ENCODE measurements around the gene NDUFB1. TPM values are rescaled to one million over a fixed set of nuclear protein-coding genes. Genes with fewer than 3 reads are reported as not detected.

Gene NDUFB1
- total and polyA plus RNA-seq, 2 of the 13 experiments (the other 11 are each of a cell fraction or from before 2014, with no cell fraction given) = 181 to 281 TPM

DNA sequence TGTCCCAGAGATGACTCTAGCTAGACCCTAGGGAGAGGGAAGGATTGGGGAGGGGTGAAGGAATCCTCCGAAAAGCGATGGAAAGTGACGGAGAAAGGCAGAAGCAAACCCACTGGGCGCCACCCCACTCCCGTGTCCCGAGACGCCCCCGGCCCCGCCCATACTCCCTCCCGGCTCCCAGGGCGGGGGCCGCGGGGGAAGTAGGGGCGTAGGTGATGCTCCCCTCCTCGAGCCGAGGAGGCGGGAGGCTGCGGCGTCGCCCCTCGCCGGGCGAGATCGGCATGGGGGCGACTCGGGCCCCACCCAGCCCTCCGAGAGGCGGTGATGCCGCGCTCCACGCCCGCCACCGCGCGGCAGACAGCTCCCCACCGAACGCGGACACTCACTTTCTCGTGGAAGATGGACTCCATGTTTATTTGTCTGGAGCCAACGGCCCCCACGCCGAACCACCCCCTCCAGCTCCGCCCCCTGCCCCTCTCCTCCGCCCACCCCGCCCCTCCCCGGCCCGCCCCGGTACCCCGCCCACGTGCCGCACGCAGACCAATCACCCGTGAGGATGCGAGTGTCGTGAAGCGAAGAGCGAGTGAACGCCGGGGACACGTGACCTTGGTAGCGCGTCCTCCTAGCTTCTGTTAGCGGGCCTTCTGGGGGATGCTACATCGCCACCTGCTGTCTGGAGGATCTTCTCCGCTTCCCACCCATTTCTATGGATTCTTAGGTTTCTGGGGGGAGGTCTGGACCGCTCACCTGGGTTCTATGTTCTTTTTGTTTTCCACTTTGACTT is 15.2 kb downstream of the NDUFB1 start, which contains the start of gene ATXN3 (continued):
- TF ChIP-seq, protein P1, sequence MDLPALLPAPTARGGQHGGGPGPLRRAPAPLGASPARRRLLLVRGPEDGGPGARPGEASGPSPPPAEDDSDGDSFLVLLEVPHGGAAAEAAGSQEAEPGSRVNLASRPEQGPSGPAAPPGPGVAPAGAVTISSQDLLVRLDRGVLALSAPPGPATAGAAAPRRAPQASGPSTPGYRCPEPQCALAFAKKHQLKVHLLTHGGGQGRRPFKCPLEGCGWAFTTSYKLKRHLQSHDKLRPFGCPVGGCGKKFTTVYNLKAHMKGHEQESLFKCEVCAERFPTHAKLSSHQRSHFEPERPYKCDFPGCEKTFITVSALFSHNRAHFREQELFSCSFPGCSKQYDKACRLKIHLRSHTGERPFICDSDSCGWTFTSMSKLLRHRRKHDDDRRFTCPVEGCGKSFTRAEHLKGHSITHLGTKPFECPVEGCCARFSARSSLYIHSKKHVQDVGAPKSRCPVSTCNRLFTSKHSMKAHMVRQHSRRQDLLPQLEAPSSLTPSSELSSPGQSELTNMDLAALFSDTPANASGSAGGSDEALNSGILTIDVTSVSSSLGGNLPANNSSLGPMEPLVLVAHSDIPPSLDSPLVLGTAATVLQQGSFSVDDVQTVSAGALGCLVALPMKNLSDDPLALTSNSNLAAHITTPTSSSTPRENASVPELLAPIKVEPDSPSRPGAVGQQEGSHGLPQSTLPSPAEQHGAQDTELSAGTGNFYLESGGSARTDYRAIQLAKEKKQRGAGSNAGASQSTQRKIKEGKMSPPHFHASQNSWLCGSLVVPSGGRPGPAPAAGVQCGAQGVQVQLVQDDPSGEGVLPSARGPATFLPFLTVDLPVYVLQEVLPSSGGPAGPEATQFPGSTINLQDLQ (CRISPR knock-in tag; IDR thresholded peaks at IDR 0.05) = no peak
- TF ChIP-seq ZNF180 (CRISPR knock-in tag; IDR thresholded peaks at IDR 0.05; ENCODE audit: borderline replicate concordance, low read depth) (no peak), ZFP36L1 (CRISPR knock-in tag; IDR thresholded peaks at IDR 0.05) (no peak), PATZ1 (CRISPR knock-in tag; IDR thresholded peaks at IDR 0.05) (peak; percentile 95), ZNF160 (CRISPR knock-in tag; IDR thresholded peaks at IDR 0.05) (no peak), SP5 (CRISPR knock-in tag; IDR thresholded peaks at IDR 0.05; ENCODE audit: borderline replicate concordance, low read depth) (peak; percentile 76; the same call in 1 of the 2 replicates), ISL2 (CRISPR knock-in tag; IDR thresholded peaks at IDR 0.05) (no peak; the same call in 1 of the 2 replicates), ZFP37 (CRISPR knock-in tag; IDR thresholded peaks at IDR 0.05; ENCODE audit: borderline replicate concordance) (0 out of 2 replicates have a peak, but pooled peaks have one; percentile 20), ZNF317 (CRISPR knock-in tag; IDR thresholded peaks at IDR 0.05) (no peak), NR2F6 (IDR thresholded peaks at IDR 0.05) (no peak), NR2F6 (CRISPR knock-in tag; IDR thresholded peaks at IDR 0.05) (0 out of 2 replicates have a peak, but pooled peaks have one; percentile 23), EZH2 (conservative IDR thresholded peaks at IDR 0.05; ENCODE audit: low read depth, low read length) (no peak), CEBPG (CRISPR knock-in tag; IDR thresholded peaks at IDR 0.05) (no peak), ZNF20 (CRISPR knock-in tag; IDR thresholded peaks at IDR 0.05) (no peak), ZNF17 (CRISPR knock-in tag; IDR thresholded peaks at IDR 0.05) (no peak), ZNF564 (CRISPR knock-in tag; IDR thresholded peaks at IDR 0.05) (no peak), CAMTA2 (CRISPR knock-in tag; IDR thresholded peaks at IDR 0.05; ENCODE audit: borderline replicate concordance) (no peak), ZNF558 (CRISPR knock-in tag; IDR thresholded peaks at IDR 0.05; ENCODE audit: borderline replicate concordance) (no peak), ZNF709 (CRISPR knock-in tag; IDR thresholded peaks at IDR 0.05) (no peak), ZNF350 (CRISPR knock-in tag; IDR thresholded peaks at IDR 0.05; ENCODE audit: borderline replicate concordance, low read depth) (no peak), NCOA2 (CRISPR knock-in tag; IDR thresholded peaks at IDR 0.05) (no peak), WIZ (CRISPR knock-in tag; IDR thresholded peaks at IDR 0.05) (no peak), NCOR1 (IDR thresholded peaks at IDR 0.05; ENCODE audit: borderline replicate concordance, low read length) (no peak), SSRP1 (CRISPR knock-in tag; IDR thresholded peaks at IDR 0.05) (no peak), HCFC1 (IDR thresholded peaks at IDR 0.05; ENCODE audit: low read depth, low read length) (peak; percentile 38; the same call in 1 of the 2 replicates)
- TF ChIP-seq, protein P2, sequence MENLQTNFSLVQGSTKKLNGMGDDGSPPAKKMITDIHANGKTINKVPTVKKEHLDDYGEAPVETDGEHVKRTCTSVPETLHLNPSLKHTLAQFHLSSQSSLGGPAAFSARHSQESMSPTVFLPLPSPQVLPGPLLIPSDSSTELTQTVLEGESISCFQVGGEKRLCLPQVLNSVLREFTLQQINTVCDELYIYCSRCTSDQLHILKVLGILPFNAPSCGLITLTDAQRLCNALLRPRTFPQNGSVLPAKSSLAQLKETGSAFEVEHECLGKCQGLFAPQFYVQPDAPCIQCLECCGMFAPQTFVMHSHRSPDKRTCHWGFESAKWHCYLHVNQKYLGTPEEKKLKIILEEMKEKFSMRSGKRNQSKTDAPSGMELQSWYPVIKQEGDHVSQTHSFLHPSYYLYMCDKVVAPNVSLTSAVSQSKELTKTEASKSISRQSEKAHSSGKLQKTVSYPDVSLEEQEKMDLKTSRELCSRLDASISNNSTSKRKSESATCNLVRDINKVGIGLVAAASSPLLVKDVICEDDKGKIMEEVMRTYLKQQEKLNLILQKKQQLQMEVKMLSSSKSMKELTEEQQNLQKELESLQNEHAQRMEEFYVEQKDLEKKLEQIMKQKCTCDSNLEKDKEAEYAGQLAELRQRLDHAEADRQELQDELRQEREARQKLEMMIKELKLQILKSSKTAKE (CRISPR knock-in tag; IDR thresholded peaks at IDR 0.05; ENCODE audit: borderline replicate concordance) = no peak

All from HepG2 (cell line).